IMR-90 (cell line): ENCODE results near the gene SUPT3H. TPM values are rescaled to one million over a fixed set of nuclear protein-coding genes. Genes with fewer than 3 reads are reported as not detected.

Experiments
- ATAC-seq: fragments of 200-7000 bp; cut with Tn5 transposase; 2 replicates; pipeline ENCODE4 v1.9.1; 2020; ENCODE audit warnings: low read depth, mild to moderate bottlenecking, moderate library complexity
- BruUV-seq: library from RNA; stranded (reverse); fragments of 400-500 nt; replicated peaks from 2 replicates; lab custom pipeline; 2021; lab: Mats Ljungman, UMichigan
- CTCF ChIA-PET: fragments of 300-600 bp; formaldehyde crosslinking; extraction: SDS; loops from one replicate; lab custom pipeline; 2021; ENCODE audit warnings: antibody characterized with exemption; lab: Yijun Ruan, JAX
- POLR2A ChIA-PET: fragments of 300-600 bp; sonication (Branson Sonifier 250); formaldehyde crosslinking; loops from one replicate; lab custom pipeline; 2022; ENCODE audit warnings: antibody characterized with exemption; ENCODE audit not compliant: unreplicated experiment; lab: Charles Lee
- DNase-seq: peaks from one replicate; pipeline ENCODE4 v3.0.0; 2013
- H2AFZ ChIP-seq: replicated peaks from 2 replicates; pipeline ENCODE3; 2013; ENCODE audit warnings: low read length, mild to moderate bottlenecking; ENCODE audit not compliant: poor library complexity
- H2AK5ac ChIP-seq: 2 replicates; pipeline ENCODE4 v1.6.1; 2013; ENCODE audit warnings: low read depth, low read length, inconsistent platforms
- H2AK9ac ChIP-seq: replicated peaks from 2 replicates; pipeline ENCODE3; 2013; ENCODE audit warnings: mild to moderate bottlenecking, low read depth, low read length, moderate library complexity; ENCODE audit not compliant: poor library complexity
- H2BK120ac ChIP-seq: 2 replicates; pipeline ENCODE4 v1.6.1; 2013; ENCODE audit warnings: low read depth, low read length, inconsistent platforms
- H2BK15ac ChIP-seq: 3 replicates; pipeline ENCODE4 v1.6.1; 2013; ENCODE audit warnings: low read depth, low read length, inconsistent platforms
- H2BK20ac ChIP-seq: 2 replicates; pipeline ENCODE4 v1.6.1; 2013; ENCODE audit warnings: low read depth, mild to moderate bottlenecking, inconsistent platforms, low read length, moderate library complexity
- H2BK5ac ChIP-seq: 2 replicates; pipeline ENCODE4 v1.6.1; 2013; ENCODE audit warnings: mild to moderate bottlenecking, low read depth, low read length, inconsistent platforms; ENCODE audit not compliant: poor library complexity, severe bottlenecking
- H3K14ac ChIP-seq: replicated peaks from 2 replicates; pipeline ENCODE4 v1.6.1; 2013; ENCODE audit warnings: low read depth, low read length, inconsistent platforms
- H3K18ac ChIP-seq: 2 replicates; pipeline ENCODE4 v1.6.1; 2013; ENCODE audit warnings: low read depth, low read length, control low read depth
- H3K23ac ChIP-seq: 2 replicates; pipeline ENCODE4 v1.6.1; 2013; ENCODE audit warnings: low read depth, low read length, inconsistent platforms
- H3K27ac ChIP-seq: 2 replicates; pipeline ENCODE4 v1.5.1; 2013; ENCODE audit warnings: mild to moderate bottlenecking, control low read depth, low read length; ENCODE audit not compliant: insufficient read depth
- H3K27me3 ChIP-seq: 2 replicates; pipeline ENCODE4 v1.6.1; 2013; ENCODE audit warnings: low read length; ENCODE audit not compliant: control insufficient read depth, insufficient read depth
- H3K36me3 ChIP-seq: 2 replicates; pipeline ENCODE4 v1.6.1; 2013; ENCODE audit warnings: low read length, mixed read lengths; ENCODE audit not compliant: control insufficient read depth, insufficient read depth
- H3K4ac ChIP-seq: 2 replicates; pipeline ENCODE4 v1.6.1; 2013; ENCODE audit warnings: low read depth, low read length, inconsistent platforms
- H3K4me1 ChIP-seq: 2 replicates; pipeline ENCODE4 v1.6.1; 2013; ENCODE audit warnings: low read length, mixed read lengths; ENCODE audit not compliant: control insufficient read depth, insufficient read depth
- H3K4me2 ChIP-seq: 2 replicates; pipeline ENCODE4 v1.6.1; 2013; ENCODE audit warnings: low read depth, mild to moderate bottlenecking, control low read depth, low read length, moderate library complexity
- H3K4me3 ChIP-seq: 2 replicates; pipeline ENCODE4 v1.5.1; 2013; ENCODE audit warnings: low read depth, mild to moderate bottlenecking, control low read depth, low read length, moderate library complexity; ENCODE audit not compliant: insufficient read depth
- H3K56ac ChIP-seq: 2 replicates; pipeline ENCODE4 v1.6.1; 2013; ENCODE audit warnings: low read length, inconsistent platforms; ENCODE audit not compliant: insufficient read depth; ENCODE audit errors: extremely low read depth
- H3K79me1 ChIP-seq, 2 experiments: 2 replicates each; pipeline ENCODE4 v1.6.1; 2013; ENCODE audit warnings: low read length in 2 of 2, inconsistent platforms in 1 of 2, low read depth in 1 of 2
- H3K9ac ChIP-seq: 2 replicates; pipeline ENCODE4 v1.6.1; 2013; ENCODE audit warnings: low read depth, low read length, control low read depth
- H3K9me1 ChIP-seq: 2 replicates; pipeline ENCODE4 v1.6.1; 2013; ENCODE audit warnings: low read length, inconsistent platforms; ENCODE audit not compliant: insufficient read depth
- H3K9me3 ChIP-seq: 2 replicates; pipeline ENCODE4 v1.6.1; 2013; ENCODE audit warnings: low read length; ENCODE audit not compliant: control insufficient read depth, insufficient read depth
- H4K20me1 ChIP-seq: 2 replicates; pipeline ENCODE4 v1.6.1; 2013; ENCODE audit warnings: low read length, inconsistent platforms; ENCODE audit not compliant: insufficient read depth
- H4K5ac ChIP-seq: 2 replicates; pipeline ENCODE4 v1.6.1; 2013; ENCODE audit warnings: mild to moderate bottlenecking, low read depth, low read length, control low read depth
- H4K8ac ChIP-seq, 2 experiments: 2 replicates each; pipeline ENCODE4 v1.6.1; 2013; ENCODE audit warnings: low read depth in 2 of 2, low read length in 2 of 2, control low read depth in 1 of 2, inconsistent platforms in 1 of 2
- H4K91ac ChIP-seq: 2 replicates; pipeline ENCODE4 v1.6.1; 2013; ENCODE audit warnings: low read depth, low read length, inconsistent platforms; ENCODE audit not compliant: insufficient read depth
- BHLHE40 ChIP-seq: fragments of 150-350 bp; IDR thresholded peaks from 2 replicates; pipeline ENCODE4 v1.6.1; 2016; ENCODE audit warnings: mild to moderate bottlenecking, low read depth, low read length
- CHD1 ChIP-seq: IDR thresholded peaks from 2 replicates; pipeline ENCODE4 v1.6.1; 2012; ENCODE audit warnings: low read depth, low read length, improper control_type of control experiment
- MAZ ChIP-seq: IDR thresholded peaks from 2 replicates; pipeline ENCODE4 v1.6.1; 2012; ENCODE audit warnings: low read depth, mild to moderate bottlenecking, low read length, improper control_type of control experiment, moderate library complexity, borderline replicate concordance
- MXI1 ChIP-seq: IDR thresholded peaks from 2 replicates; pipeline ENCODE4 v1.6.1; 2012; ENCODE audit warnings: low read depth, mild to moderate bottlenecking, low read length, moderate library complexity, borderline replicate concordance
- NFE2L2 ChIP-seq: fragments of 150-350 bp; IDR thresholded peaks from 2 replicates; pipeline ENCODE4 v1.6.1; 2016; ENCODE audit warnings: low read depth, mild to moderate bottlenecking, low read length
- POLR2A ChIP-seq: IDR thresholded peaks from 2 replicates; pipeline ENCODE4 v1.6.1; 2012; ENCODE audit warnings: mild to moderate bottlenecking, low read depth, low read length
- RAD21 ChIP-seq: IDR thresholded peaks from 2 replicates; pipeline ENCODE4 v1.6.1; 2012; ENCODE audit warnings: low read length, improper control_type of control experiment
- RCOR1 ChIP-seq: IDR thresholded peaks from 2 replicates; pipeline ENCODE4 v1.6.1; 2012; ENCODE audit warnings: mild to moderate bottlenecking, low read length, improper control_type of control experiment; ENCODE audit not compliant: insufficient replicate concordance
- WGBS, 2 experiments: methylation state at CpG; one replicate each; pipeline versions ENCODE4 v1.1.5 to v1.1.7; 2013; ENCODE audit warnings: missing lambda C conversion rate in 2 of 2; ENCODE audit not compliant: insufficient read length in 1 of 2; ENCODE audit errors: extremely low coverage in 2 of 2; 5-methylcytosine and 5-hydroxymethylcytosine counted together
- dilution Hi-C: fragments of 300-500 bp; cut with HindIII; formaldehyde crosslinking; loops from one replicate; pipeline ENCODE4 v1.14.3; 2018; ENCODE audit warnings: low sequenced_read_pairs; ENCODE audit not compliant: unreplicated experiment
- in situ Hi-C: fragments of 300-500 bp; cut with MboI; formaldehyde crosslinking; loops from 3 replicates; pipeline ENCODE4 v1.14.3; 2019; ENCODE audit warnings: low sequenced_read_pairs, inconsistent platforms, mixed read lengths
- intact Hi-C: fragments of 100-400 bp; cut with micrococcal nuclease; formaldehyde crosslinking; loops from 2 replicates; pipeline ENCODE4 v1.10.0; 2022
- polyA plus RNA-seq, 3 experiments: library from polyadenylated mRNA; depleted of rRNA; stranded (reverse); fragments of >200 nt; gene quantifications; 2 replicates each; pipeline ENCODE4 v1.2.3, GENCODE V29; 2012; ENCODE audit warnings: low replicate concordance in 1 of 3
- total RNA-seq: library from RNA; depleted of rRNA; stranded (reverse); fragments of >200 nt; gene quantifications from 2 replicates; pipeline ENCODE4 v1.2.3, GENCODE V29; 2012
- TF ChIP-seq, protein P1 (sequence below): fragments of 150-350 bp; IDR thresholded peaks from 2 replicates; pipeline ENCODE4 v1.6.1; 2017; ENCODE audit warnings: mild to moderate bottlenecking, antibody characterized with exemption, low read length, low read depth
- TF ChIP-seq, protein P2 (sequence below): conservative IDR thresholded peaks from 2 replicates; pipeline ENCODE4 v1.5.1; 2012; ENCODE audit warnings: mild to moderate bottlenecking, low read depth, low read length, improper control_type of control experiment

SUPT3H gene
- total and polyA plus RNA-seq, 2 of the 4 experiments (the other 2 are of a cell fraction): 4.5 to 5.0 TPM

DNA sequence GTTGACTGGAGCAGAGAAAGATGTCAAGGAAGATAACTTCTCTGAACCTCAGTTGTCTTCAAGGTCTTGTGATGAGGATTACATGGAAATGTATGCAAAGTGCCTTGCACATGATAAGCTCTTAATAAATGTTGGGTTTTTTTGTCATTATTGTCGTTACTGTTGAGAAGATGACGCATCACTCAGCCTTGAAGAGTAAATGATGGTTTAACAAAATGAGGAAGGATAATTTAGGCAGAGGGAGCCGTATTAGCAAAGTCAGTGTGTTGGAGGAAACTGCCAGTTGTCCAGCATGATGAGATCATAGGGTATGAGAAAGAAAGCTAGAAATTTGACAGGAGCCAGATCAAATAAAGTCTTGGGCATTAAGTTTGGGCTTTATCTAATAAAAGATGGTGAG, 8.8 kb upstream of the SUPT3H start:
- Histone ChIP-seq H3K36me3 (no peaks in the 10 kb centered on the region), H2AFZ (no peak overlapping the region), H4K5ac (no peak overlapping the region), H3K23ac (no peak overlapping the region), H3K9me1 (no peaks in the 10 kb centered on the region), H3K9ac (no peak overlapping the region), H3K4ac (no peak overlapping the region), H4K20me1 (no peaks in the 10 kb centered on the region), H3K14ac (no peak overlapping the region), H2BK120ac (no peak overlapping the region), H3K18ac (no peak overlapping the region), H2AK9ac (no peak overlapping the region), H2BK15ac (no peak overlapping the region), H3K4me3 (no peak overlapping the region), H3K27me3 (no peaks in the 10 kb centered on the region), H3K27ac (no peak overlapping the region), H4K91ac (no peak overlapping the region), H3K56ac (no peak overlapping the region), H2BK5ac (no peak overlapping the region), H2AK5ac (no peak overlapping the region), H3K9me3 (no peaks in the 10 kb centered on the region), H2BK20ac (no peak overlapping the region; the same call in 1 of the 2 replicates), H3K4me2 (no peak overlapping the region), H3K4me1 (peaks cover 3% of the 10 kb centered on the region), H4K8ac (no peak overlapping the region), H3K79me1 (no peaks in the 10 kb centered on the region)
- in situ Hi-C loops: no loop called here
- ChIA-PET POLR2A (interaction anchor here (0.6 kb wide), 2 partner anchors 518 to 537 kb away, joined by 3 to 4 read pairs; no protein-coding TSS in a partner anchor), CTCF (interaction anchor here (0.9 kb wide), 1 partner anchor 15 kb away, joined by 3 read pairs; no protein-coding TSS in a partner anchor)
- BruUV-seq: no TSS peak
- TF ChIP-seq, protein P1, sequence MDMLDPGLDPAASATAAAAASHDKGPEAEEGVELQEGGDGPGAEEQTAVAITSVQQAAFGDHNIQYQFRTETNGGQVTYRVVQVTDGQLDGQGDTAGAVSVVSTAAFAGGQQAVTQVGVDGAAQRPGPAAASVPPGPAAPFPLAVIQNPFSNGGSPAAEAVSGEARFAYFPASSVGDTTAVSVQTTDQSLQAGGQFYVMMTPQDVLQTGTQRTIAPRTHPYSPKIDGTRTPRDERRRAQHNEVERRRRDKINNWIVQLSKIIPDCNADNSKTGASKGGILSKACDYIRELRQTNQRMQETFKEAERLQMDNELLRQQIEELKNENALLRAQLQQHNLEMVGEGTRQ: no peak
- TF ChIP-seq MAZ (no peak), CHD1 (no peak), RAD21 (no peak), MXI1 (no peak), BHLHE40 (no peak), POLR2A (no peak), RCOR1 (no peak), NFE2L2 (no peak)
- TF ChIP-seq, protein P2, sequence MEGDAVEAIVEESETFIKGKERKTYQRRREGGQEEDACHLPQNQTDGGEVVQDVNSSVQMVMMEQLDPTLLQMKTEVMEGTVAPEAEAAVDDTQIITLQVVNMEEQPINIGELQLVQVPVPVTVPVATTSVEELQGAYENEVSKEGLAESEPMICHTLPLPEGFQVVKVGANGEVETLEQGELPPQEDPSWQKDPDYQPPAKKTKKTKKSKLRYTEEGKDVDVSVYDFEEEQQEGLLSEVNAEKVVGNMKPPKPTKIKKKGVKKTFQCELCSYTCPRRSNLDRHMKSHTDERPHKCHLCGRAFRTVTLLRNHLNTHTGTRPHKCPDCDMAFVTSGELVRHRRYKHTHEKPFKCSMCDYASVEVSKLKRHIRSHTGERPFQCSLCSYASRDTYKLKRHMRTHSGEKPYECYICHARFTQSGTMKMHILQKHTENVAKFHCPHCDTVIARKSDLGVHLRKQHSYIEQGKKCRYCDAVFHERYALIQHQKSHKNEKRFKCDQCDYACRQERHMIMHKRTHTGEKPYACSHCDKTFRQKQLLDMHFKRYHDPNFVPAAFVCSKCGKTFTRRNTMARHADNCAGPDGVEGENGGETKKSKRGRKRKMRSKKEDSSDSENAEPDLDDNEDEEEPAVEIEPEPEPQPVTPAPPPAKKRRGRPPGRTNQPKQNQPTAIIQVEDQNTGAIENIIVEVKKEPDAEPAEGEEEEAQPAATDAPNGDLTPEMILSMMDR: no peak
- 80% methylated on average over 3 of the region's 3 CpGs; no CpG with 5 or more reads in 1 of the 2 experiments for WGBS, 2 experiments
- intact Hi-C loops: no loop called here
- ATAC-seq (no peak), DNase-seq (no peak)
- dilution Hi-C loops: no loop called here
